ENCODE results near the gene SMAP2. TPM values are rescaled to one million over a fixed set of nuclear protein-coding genes. Genes with fewer than 3 reads are reported as not detected.

SMAP2 gene
- polyA plus RNA-seq, 1 donor (not counting 4 experiments of a cell fraction or from before 2014, with no cell fraction given), result 13.2 TPM

DNA sequence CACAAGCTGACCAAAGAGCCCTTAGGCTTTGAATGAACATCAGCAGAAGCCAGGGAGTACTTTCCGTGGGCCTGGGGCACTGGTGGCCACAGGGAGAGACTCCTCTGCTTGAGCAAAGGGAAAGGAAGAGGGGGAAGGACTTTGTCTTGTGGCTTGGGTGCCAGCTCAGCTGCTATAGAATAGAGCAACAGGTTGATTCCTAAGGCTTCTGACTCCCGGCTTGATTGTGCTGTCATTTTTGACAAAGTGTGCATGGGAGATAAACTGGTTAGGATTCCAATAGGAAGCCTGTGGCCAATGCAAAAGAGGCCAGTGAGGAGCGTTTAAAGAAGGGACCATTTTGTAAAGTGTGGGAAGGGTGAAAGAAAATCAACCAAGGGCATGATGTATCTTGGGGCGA lies 11.9 kb upstream of the SMAP2 start:
- DNase-seq (ENCODE audit: low read depth, low spot score) (no peak), FAIRE-seq (no peak)
- dilution Hi-C loops (cut with MboI; ENCODE audit: extremely low pct_ligation_motif_present, low sequenced_read_pairs), result no loop called here
- H3K4me2 ChIP-seq (ENCODE audit: control insufficient read depth, extremely low read depth, insufficient read depth, low read depth, low read length), result no peak overlapping the region
- no peaks in the 10 kb centered on the region for H4K20me1 ChIP-seq (ENCODE audit: control insufficient read depth, extremely low read depth, insufficient read depth, low read length)
- no peak overlapping the region for H3K27ac ChIP-seq (ENCODE audit: control insufficient read depth, insufficient read depth, low read length)
- H3K9ac ChIP-seq (ENCODE audit: control insufficient read depth, extremely low read depth, insufficient read depth, low read length), result no peak overlapping the region
- H3K79me2 ChIP-seq (ENCODE audit: control insufficient read depth, insufficient read depth, low read length), result no peaks in the 10 kb centered on the region
- H3K4me3 ChIP-seq (ENCODE audit: control insufficient read depth in 2 of 3, extremely low read depth in 1 of 3, insufficient read depth in 2 of 3, low read depth in 1 of 3, low read length in 3 of 3), result no peak overlapping the region
- no peaks in the 10 kb centered on the region for H3K9me3 ChIP-seq (ENCODE audit: control insufficient read depth, low read depth, low read length)
- H3K4me1 ChIP-seq (ENCODE audit: control insufficient read depth, extremely low read depth, insufficient read depth, low read length), result no peaks in the 10 kb centered on the region
- no peak for TF ChIP-seq EZH2 (IDR thresholded peaks at IDR 0.05; ENCODE audit: low read length)
- TF ChIP-seq, protein P1, sequence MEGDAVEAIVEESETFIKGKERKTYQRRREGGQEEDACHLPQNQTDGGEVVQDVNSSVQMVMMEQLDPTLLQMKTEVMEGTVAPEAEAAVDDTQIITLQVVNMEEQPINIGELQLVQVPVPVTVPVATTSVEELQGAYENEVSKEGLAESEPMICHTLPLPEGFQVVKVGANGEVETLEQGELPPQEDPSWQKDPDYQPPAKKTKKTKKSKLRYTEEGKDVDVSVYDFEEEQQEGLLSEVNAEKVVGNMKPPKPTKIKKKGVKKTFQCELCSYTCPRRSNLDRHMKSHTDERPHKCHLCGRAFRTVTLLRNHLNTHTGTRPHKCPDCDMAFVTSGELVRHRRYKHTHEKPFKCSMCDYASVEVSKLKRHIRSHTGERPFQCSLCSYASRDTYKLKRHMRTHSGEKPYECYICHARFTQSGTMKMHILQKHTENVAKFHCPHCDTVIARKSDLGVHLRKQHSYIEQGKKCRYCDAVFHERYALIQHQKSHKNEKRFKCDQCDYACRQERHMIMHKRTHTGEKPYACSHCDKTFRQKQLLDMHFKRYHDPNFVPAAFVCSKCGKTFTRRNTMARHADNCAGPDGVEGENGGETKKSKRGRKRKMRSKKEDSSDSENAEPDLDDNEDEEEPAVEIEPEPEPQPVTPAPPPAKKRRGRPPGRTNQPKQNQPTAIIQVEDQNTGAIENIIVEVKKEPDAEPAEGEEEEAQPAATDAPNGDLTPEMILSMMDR (optimal IDR thresholded peaks at IDR 0.05 in 1 of 3, IDR thresholded peaks at IDR 0.05 in 1 of 3, conservative IDR thresholded peaks at IDR 0.05 in 1 of 3; ENCODE audit: extremely low read depth in 1 of 3, insufficient read depth in 2 of 3, low read length in 3 of 3), result no peak
- H2AFZ ChIP-seq (ENCODE audit: control insufficient read depth, low read length), result no peak overlapping the region
- no peaks in the 10 kb centered on the region for H3K36me3 ChIP-seq (ENCODE audit: control insufficient read depth in 2 of 2, extremely low read depth in 1 of 2, insufficient read depth in 2 of 2, low read length in 2 of 2)
- H3K9me1 ChIP-seq (ENCODE audit: control insufficient read depth, extremely low read depth, insufficient read depth, low read length), result no peaks in the 10 kb centered on the region
- no peaks in the 10 kb centered on the region for H3K27me3 ChIP-seq (ENCODE audit: control insufficient read depth, extremely low read depth, insufficient read depth, low read length)

- H4K20me1 ChIP-seq (ENCODE audit: control insufficient read depth, extremely low read depth, insufficient read depth, low read length), result no peaks in the 10 kb centered on the region
- no peak for TF ChIP-seq EZH2 (IDR thresholded peaks at IDR 0.05; ENCODE audit: low read length)
- TF ChIP-seq, protein P1 (optimal IDR thresholded peaks at IDR 0.05 in 1 of 3, IDR thresholded peaks at IDR 0.05 in 1 of 3, conservative IDR thresholded peaks at IDR 0.05 in 1 of 3; ENCODE audit: extremely low read depth in 1 of 3, insufficient read depth in 2 of 3, low read length in 3 of 3), result no peak
Measured at GRCh38 chr1:40362199-40362598, 11.3 kb upstream of the SMAP2 start.

More at GRCh38 chr1:40362199-40362598, 11.3 kb upstream of the SMAP2 start:
- no peak for FAIRE-seq
- Histone ChIP-seq H3K4me3 (ENCODE audit: control insufficient read depth in 2 of 3, extremely low read depth in 1 of 3, insufficient read depth in 2 of 3, low read depth in 1 of 3, low read length in 3 of 3) (no peak overlapping the region), H3K27ac (ENCODE audit: control insufficient read depth, insufficient read depth, low read length) (no peak overlapping the region), H3K9me3 (ENCODE audit: control insufficient read depth, low read depth, low read length) (no peaks in the 10 kb centered on the region), H3K36me3 (ENCODE audit: control insufficient read depth in 2 of 2, extremely low read depth in 1 of 2, insufficient read depth in 2 of 2, low read length in 2 of 2) (no peaks in the 10 kb centered on the region), H3K4me1 (ENCODE audit: control insufficient read depth, extremely low read depth, insufficient read depth, low read length) (no peaks in the 10 kb centered on the region), H2AFZ (ENCODE audit: control insufficient read depth, low read length) (no peak overlapping the region), H3K9me1 (ENCODE audit: control insufficient read depth, extremely low read depth, insufficient read depth, low read length) (no peaks in the 10 kb centered on the region), H3K4me2 (ENCODE audit: control insufficient read depth, extremely low read depth, insufficient read depth, low read depth, low read length) (no peak overlapping the region), H3K9ac (ENCODE audit: control insufficient read depth, extremely low read depth, insufficient read depth, low read length) (no peak overlapping the region), H3K79me2 (ENCODE audit: control insufficient read depth, insufficient read depth, low read length) (no peaks in the 10 kb centered on the region), H3K27me3 (ENCODE audit: control insufficient read depth, extremely low read depth, insufficient read depth, low read length) (no peaks in the 10 kb centered on the region)
- dilution Hi-C loops (cut with MboI; ENCODE audit: extremely low pct_ligation_motif_present, low sequenced_read_pairs), result no loop called here
- no peak for DNase-seq (ENCODE audit: low read depth, low spot score)

All from keratinocyte (primary cell).